Heart right ventricle (tissue), 16 donors: ENCODE results near the gene GAB1. TPM values are rescaled to one million over a fixed set of nuclear protein-coding genes. Genes with fewer than 3 reads are reported as not detected.

Experiments
- ATAC-seq, 8 donors: fragments of 200-7000 bp; cut with Tn5 transposase; one replicate each; pipeline ENCODE4 v1.9.1; 2020; ENCODE audit warnings: mild to moderate bottlenecking in 8 of 8, moderate library complexity in 8 of 8, moderate number of reproducible peaks in 1 of 8
- DNase-seq, 2 donors: peaks; one replicate each; pipeline ENCODE4 v3.0.0-alpha.2; 2020
- H3K27ac ChIP-seq, 10 donors: fragments of 200-600 bp; sonication (generic) in 2 of 10; one replicate each; pipeline versions ENCODE4 v1.5.0 to v1.8.0; 2020 to 2022; ENCODE audit warnings: mild to moderate bottlenecking in 3 of 10
- H3K27me3 ChIP-seq, 7 donors: fragments of 200-600 bp; one replicate each; pipeline ENCODE4 v1.8.0; 2021 to 2022; ENCODE audit warnings: mild to moderate bottlenecking in 2 of 7
- H3K36me3 ChIP-seq, 9 donors: fragments of 200-600 bp; sonication (generic) in 1 of 9; one replicate each; pipeline versions ENCODE4 v1.5.0 to v1.8.0; 2020 to 2022; ENCODE audit warnings: mild to moderate bottlenecking in 2 of 9
- H3K4me1 ChIP-seq, 9 donors: fragments of 200-600 bp; sonication (generic) in 1 of 9; one replicate each; pipeline versions ENCODE4 v1.5.0 to v1.8.0; 2020 to 2022; ENCODE audit warnings: mild to moderate bottlenecking in 4 of 9
- H3K4me3 ChIP-seq, 10 donors: fragments of 200-600 bp; sonication (generic) in 2 of 10; one replicate each; pipeline versions ENCODE4 v1.5.0 to v1.8.0; 2020 to 2022; ENCODE audit warnings: mild to moderate bottlenecking in 7 of 10, moderate library complexity in 2 of 10
- H3K9me3 ChIP-seq, 11 donors: fragments of 200-600 bp in 10 of 11; sonication (generic) in 2 of 11; one replicate each; pipeline versions ENCODE4 v1.5.0 to v1.8.0; 2013 to 2022; ENCODE audit warnings: mild to moderate bottlenecking in 2 of 11, control low read depth in 1 of 11, moderate library complexity in 1 of 11
- CTCF ChIP-seq, 9 donors: fragments of 200-600 bp; sonication (generic) in 2 of 9; IDR thresholded peaks; one replicate each; pipeline versions ENCODE4 v1.5.0 to v1.8.0; 2021 to 2022; ENCODE audit warnings: antibody characterized with exemption in 9 of 9, mild to moderate bottlenecking in 5 of 9, moderate library complexity in 1 of 9
- WGBS, 2 donors: extraction: QIAGEN DNeasy Blood & Tissue Kit; methylation state at CpG; one replicate each; pipeline ENCODE4 v1.1.7; 2013; ENCODE audit warnings: inconsistent platforms in 1 of 2; 5-methylcytosine and 5-hydroxymethylcytosine counted together
- intact Hi-C, 10 donors: fragments of 100-400 bp; cut with DNase I; formaldehyde crosslinking; loops; one replicate each; pipeline versions ENCODE4 v1.11.1 to v1.14.2; 2022
- polyA plus RNA-seq, 2 donors: library from polyadenylated mRNA; stranded (reverse); fragments of 200-250 nt; gene quantifications; one replicate each; pipeline ENCODE4 v1.2.3, GENCODE V29; 2013
- total RNA-seq, 10 donors: library from RNA; stranded (reverse); fragmentation: NEBNext Ultra II Directional in 3 of 10; extraction: Animal tissue kit (Norgen Biotek cat#: 25700) in 3 of 10; gene quantifications; one replicate each; pipeline versions ENCODE4 v1.2.1 to v1.2.4, GENCODE V29; 2021 to 2023
- donor health status: Arrhythmogenic right ventricular cardiomyopathy.
- donor health status: ischemic (EF 13 %, LVEDD 7.1; RV severe dilation, severe dysfunction).
- donor health status: healthy with polysubstance abuse.
- donor health status: DM: no; HTN: yes; CAD: no.
- donor health status: DM: no; HTN: no; CAD: no.
- donor health status: ischemic (EF 25% LVEDD 6.9; RV normal size, moderate dysfunction).
- donor health status: ischemic (EF 25% LVEDD 5.7; RV mildly dilated, moderate dysfunction).
- donor health status: healthy.
- donor health status: DM: yes; HTN: yes; CAD: no.
- donor health status: Ischemic cardiomyopathy.
- donor health status: ischemic (EF 35%, LVEDD 5.7; RV mildly dilated, moderate dysfunction).
- donor health status: nonischemic (EF 11% LVEDD 7.7; RV severe dilation, severe dysfunction).
- donor health status: DM: yes; HTN: yes; CAD: no.
- donor health status: PGD.
- donor health status: ischemic (EF 29% LVEDD 5.4; RV normal size, mild dysfunction).
- donor health status: nonischemic (EF 23%, LVEDD 6.1; RV moderate dilation, normal function).

GAB1 gene
- total and polyA plus RNA-seq, 12 donors = 7.8 to 130 (median 95.3) TPM

DNA sequence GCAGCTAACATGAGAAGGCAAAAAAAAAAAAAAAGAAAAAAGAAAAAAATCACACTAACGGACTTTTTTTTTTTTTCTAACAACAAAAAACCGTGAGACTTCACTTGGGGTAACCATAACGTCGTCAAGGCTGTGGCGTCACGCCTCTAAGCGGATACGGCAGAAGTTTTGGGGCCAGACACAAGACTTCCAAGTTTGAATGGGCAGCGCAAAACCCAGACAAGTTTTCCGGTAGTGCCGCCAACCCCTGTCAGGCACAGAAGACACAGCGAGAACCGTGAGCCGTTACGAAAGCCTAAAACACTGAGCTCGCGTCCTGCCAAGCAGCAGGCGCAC is 176.3 kb downstream of the GAB1 start:
- peak overlapping the region; percentile 90 to 98 (median 97) for H3K27ac ChIP-seq
- intact Hi-C loops = loop anchor here in 1 of 10 donors (5.0 kb wide), 1 partner anchor 176 kb away; the partner anchor contains the start of gene GAB1
- DNase-seq (no peak), ATAC-seq (peak in 6 of 8 donors; percentile 13 to 59 (median 35))
- 0% methylated on average over 18 of the region's 18 CpGs for whole genome bisulfite sequencing, 2 donors
- no peak for TF ChIP-seq CTCF (IDR thresholded peaks at IDR 0.05)
- H3K27me3 ChIP-seq = no peaks in the 10 kb centered on the region
- peaks cover 0 to 13% (median 8%) of the 10 kb centered on the region in 9 donors for H3K36me3 ChIP-seq
- no peaks in the 10 kb centered on the region for H3K9me3 ChIP-seq
- peaks cover 0 to 40% (median 32%) of the 10 kb centered on the region in 9 donors for H3K4me1 ChIP-seq
- peak overlapping the region; percentile 64 to 94 (median 84) for H3K4me3 ChIP-seq

GRCh38 chr4:143513314-143514168 is 176.9 kb downstream of the GAB1 start, which contains the start of gene SMARCA5:
Gene SMARCA5 (plus strand): TSS chr4:143513702. CDS start chr4:143513925, 223 bp downstream.
- peaks cover 0 to 46% (median 35%) of the 10 kb centered on the region in 9 donors for H3K4me1 ChIP-seq
- intact Hi-C loops = loop anchor here in 1 of 10 donors (5.0 kb wide), 1 partner anchor 176 kb away; the partner anchor contains the start of gene GAB1
- no peak for TF ChIP-seq CTCF (IDR thresholded peaks at IDR 0.05)

GRCh38 chr4:143514169-143514495 is 177.5 kb downstream of the GAB1 start:
- Histone ChIP-seq H3K27ac (peak overlapping the region; percentile 90 to 98 (median 97)), H3K9me3 (no peaks in the 10 kb centered on the region), H3K4me3 (peak overlapping the region; percentile 64 to 94 (median 84)), H3K4me1 (peaks cover 0 to 52% (median 41%) of the 10 kb centered on the region in 9 donors), H3K36me3 (peaks cover 0 to 25% (median 14%) of the 10 kb centered on the region in 9 donors), H3K27me3 (no peaks in the 10 kb centered on the region)
- DNase-seq (no peak), ATAC-seq (no peak)
- TF ChIP-seq CTCF (IDR thresholded peaks at IDR 0.05) = no peak
- 0% methylated on average over 13 of the region's 13 CpGs for WGBS, 2 donors
- intact Hi-C loops = loop anchor here in 1 of 10 donors (5.0 kb wide), 1 partner anchor 177 kb away; the partner anchor contains the start of gene GAB1

More at GRCh38 chr4:143513314-143514168, 176.9 kb downstream of the GAB1 start, which contains the start of gene SMARCA5:
- peak within 1 kb of the TSS; percentile 90 to 98 (median 97) for H3K27ac ChIP-seq
- ATAC-seq (peak; percentile 93 to 97 (median 96)), DNase-seq (peak; percentile 96)
- no peaks in the 10 kb centered on the region for H3K27me3 ChIP-seq
- H3K4me3 ChIP-seq = peak within 1 kb of the TSS; percentile 64 to 94 (median 84)
- WGBS, 2 donors = 1% methylated on average over 84 to 86 of the region's 86 CpGs
- peaks cover 0 to 19% (median 14%) of the 10 kb centered on the region in 9 donors for H3K36me3 ChIP-seq
- no peaks in the 10 kb centered on the region for H3K9me3 ChIP-seq

GRCh38 chr4:143514497-143514896 is 177.8 kb downstream of the GAB1 start:
- peak overlapping the region; percentile 90 to 98 (median 97) for H3K27ac ChIP-seq
- peaks cover 0 to 28% (median 14%) of the 10 kb centered on the region in 9 donors for H3K36me3 ChIP-seq
- peak overlapping the region; percentile 64 to 94 (median 84) for H3K4me3 ChIP-seq
- peaks cover 0 to 55% (median 44%) of the 10 kb centered on the region in 9 donors for H3K4me1 ChIP-seq
- intact Hi-C loops = loop anchor here in 1 of 10 donors (5.0 kb wide), 1 partner anchor 177 kb away; the partner anchor contains the start of gene GAB1
- 0 to 1% methylated on average over 18 of the region's 18 CpGs for WGBS, 2 donors
- ATAC-seq (peak; percentile 12 to 53 (median 32)), DNase-seq (peak; percentile 37 to 57)
- TF ChIP-seq CTCF (IDR thresholded peaks at IDR 0.05) = no peak
- no peaks in the 10 kb centered on the region for H3K9me3 ChIP-seq
- H3K27me3 ChIP-seq = no peaks in the 10 kb centered on the region
